GM21381 (cell line): Measurements from ENCODE around the gene C1QB.

Source experiments
- ATAC-seq: cut with Tn5 transposase; IDR thresholded peaks from one replicate; pipeline ENCODE4 v1.9.1; 2021; ENCODE audit warnings: mild to moderate bottlenecking, moderate library complexity; ENCODE audit not compliant: unreplicated experiment

C1QB gene, protein sequence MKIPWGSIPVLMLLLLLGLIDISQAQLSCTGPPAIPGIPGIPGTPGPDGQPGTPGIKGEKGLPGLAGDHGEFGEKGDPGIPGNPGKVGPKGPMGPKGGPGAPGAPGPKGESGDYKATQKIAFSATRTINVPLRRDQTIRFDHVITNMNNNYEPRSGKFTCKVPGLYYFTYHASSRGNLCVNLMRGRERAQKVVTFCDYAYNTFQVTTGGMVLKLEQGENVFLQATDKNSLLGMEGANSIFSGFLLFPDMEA

DNA sequence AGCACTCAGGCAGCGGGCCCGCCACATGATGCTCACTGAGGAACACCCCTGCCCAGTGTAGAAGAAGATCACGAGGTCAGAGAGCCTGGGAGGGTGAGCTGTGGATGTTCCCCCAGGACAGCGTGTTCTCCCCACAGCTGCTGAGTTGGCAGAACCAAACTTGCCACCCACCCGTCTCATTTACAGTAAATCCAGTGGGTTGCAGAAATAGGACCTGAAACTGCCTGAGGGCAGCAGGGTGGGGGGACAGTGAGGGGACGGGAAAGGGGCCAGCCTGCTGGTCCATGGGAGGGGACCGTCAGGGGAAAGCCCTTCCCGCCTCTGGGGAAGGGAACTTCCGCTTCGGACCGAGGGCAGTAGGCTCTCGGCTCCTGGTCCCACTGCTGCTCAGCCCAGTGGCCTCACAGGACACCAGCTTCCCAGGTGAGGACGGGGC, at the start of gene C1QB:
TSS of gene C1QB (plus strand) at position 356 of the 436 bp plus-strand sequence. CDS start 6,227 bp downstream, outside the sequence.
- ATAC-seq: no peak

DNA sequence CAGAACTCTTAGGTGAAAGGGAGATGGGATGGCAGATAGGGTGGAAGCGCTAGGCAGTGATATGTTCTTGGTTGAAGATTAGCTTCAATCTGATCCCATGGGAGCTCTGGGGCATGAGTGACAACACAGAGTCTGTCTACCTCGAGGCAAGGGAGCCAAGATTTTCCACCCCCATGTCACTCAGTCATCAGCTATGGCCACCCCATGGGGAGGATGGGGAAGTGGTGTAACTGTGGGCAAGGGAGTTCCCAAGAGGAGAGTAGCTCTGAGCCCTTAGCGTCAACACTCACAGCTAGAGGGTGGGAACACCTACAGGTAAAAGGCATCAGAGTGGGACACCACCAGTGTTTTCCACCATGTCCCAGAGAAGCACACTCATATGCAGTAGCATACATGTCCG, 46.9 kb upstream of the C1QB start:
- no peak for ATAC-seq

DNA sequence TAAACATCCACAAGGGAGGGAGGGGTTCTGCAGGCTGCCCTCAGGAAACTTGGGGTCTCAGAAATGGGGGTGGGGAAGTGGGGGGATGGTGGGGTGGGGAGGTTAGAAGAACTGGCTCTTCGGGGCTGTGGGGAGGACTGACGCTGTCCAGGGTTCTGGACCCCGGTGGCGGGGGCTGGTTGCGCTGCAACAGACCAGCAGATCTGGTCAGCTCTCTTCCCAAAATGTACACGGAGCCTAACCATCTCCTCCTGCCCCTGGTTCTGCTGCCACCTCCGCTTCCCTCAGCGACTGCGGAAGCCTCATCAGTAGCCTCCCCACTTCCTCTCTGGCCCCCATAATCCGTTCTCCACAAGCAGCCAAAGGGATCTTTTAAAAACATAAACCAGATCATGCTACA, 45.9 kb upstream of the C1QB start:
- no peak for ATAC-seq

DNA sequence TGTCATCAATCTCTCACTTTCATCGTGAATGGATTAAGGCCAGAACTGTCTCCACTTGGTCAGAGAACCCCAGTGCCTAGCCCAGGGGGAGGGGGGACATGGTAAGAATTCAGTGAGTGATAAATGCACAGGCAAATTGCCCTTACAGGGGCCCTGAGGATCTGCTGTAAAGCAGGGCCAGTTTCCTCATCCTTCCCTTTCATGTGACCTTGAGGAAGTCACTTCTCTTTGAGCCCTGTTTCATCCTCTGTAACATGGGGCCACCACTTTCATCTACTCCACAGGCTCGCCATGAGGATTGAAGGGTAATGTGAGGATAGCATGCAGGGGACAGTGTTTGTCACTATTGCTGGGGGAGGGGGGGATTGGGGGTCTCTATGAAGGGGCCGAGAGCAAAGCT, 44.7 kb upstream of the C1QB start:
- no peak for ATAC-seq

DNA sequence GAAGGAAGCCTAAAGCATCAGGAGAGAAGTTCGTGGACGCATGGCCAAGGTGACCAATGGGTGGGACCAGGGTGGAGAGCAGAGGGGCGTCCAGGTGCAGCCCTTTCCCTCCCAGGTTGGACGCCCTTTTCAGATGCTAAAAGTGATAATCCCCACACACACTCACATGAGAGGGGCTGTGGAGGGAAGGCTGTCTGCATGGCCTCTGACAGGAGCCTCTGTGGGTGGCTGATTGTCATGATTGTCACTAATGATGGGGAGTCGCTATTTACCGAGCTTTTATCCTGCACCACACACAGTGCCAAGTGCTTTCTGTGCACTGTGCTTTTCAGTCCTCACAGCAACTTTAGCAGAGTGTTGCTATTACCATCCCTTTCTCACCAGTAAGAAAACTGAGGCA, 43.7 kb upstream of the C1QB start:
- ATAC-seq: no peak

DNA sequence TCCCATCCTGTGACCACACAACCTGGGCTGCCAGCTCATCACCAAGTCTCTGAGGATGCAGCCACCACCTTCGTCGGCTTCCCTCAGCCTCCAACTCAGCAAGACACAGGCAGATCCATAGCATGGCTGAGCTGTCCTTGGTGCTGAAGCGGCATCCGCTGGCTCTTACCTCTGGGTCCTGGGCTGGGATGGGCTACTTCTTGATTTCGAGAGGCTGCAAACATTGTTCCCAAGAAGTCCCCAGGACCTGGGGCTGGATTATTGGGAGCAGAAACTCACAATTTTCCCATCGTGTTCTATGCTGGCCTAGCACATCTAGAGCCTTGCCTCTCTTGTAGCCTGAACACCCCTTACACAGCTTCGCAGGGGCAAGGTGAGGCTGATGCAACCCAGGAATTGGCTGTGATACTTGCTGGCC, 41.5 kb upstream of the C1QB start:
- no peak for ATAC-seq

DNA sequence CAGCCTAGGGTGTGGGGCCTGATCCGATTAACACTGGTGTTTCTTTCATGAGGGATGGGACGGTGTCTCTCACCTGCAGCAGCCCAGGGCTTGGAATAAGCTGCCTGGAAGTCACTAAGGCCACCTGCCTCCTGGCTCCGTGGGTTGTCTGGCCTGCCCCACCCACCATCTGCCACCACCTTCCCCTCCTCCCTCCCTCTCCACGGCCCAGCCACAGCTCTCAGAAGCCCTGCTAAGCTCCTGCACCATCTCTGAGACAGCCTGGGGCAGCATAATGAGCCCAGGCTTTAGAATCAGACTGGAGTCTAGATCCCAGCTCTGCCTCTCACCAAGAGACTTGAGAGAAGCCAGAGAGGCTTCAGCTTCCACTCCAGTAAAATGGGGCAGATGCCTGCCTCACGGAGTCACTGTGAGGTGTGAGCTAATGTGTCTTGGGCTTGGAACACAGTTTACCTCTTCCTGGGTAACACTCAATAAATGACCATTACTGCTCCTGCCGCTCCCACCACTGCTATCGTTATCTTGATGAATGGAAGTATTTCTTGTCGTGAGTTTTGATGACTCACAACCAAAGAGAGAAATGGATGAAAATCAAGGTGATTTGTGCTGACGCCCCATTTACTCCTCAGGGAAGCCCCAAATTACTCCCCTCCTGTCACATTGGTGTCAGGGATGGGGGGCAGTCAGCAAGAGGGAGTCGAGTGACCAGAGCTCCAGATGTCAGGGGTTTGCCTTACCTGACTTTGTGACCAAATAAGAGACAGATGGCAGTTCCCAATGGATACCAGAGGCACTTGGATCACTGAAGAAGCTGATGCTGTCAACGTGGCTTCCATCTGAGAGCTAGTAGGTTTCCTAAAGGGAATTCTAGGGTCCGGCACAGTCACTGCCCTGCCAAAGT, 40.1 kb upstream of the C1QB start:
- no peak for ATAC-seq

DNA sequence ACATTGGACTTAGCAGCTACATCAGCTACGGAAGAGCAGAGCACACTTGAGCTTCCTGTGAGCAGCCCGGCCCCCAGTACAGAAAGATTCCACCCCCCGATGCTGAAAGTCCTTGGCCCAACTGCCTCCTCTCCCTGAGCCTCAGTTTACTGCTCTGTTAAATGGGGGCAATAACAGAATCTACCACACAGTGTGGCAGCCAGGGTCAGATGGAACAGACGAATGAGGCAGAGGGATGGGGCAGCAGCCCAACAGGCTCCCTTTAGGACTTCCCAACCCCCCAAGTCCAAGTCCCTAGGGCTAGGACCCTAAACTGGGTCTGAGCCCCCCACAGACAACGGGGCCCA, 39.5 kb upstream of the C1QB start:
- ATAC-seq: no peak

DNA sequence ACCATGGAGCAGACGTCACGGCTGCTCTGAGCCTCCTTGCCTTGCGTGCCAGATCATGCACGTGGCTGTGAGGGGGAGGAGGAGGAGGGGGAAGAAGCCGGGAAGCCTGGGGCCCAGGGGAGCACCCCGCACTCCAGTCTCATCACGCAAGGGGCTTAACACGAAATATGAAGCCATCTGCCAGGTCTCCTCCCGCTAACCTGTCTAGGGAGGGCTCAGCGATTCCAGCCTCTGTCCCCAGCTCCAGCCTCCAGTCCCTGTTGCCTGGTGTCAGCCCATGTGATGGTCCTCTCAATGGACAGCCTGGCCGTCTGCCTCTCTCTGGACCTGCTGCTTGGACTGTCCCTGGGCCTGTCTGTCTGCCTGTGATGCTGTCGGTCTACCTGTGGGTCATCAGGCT, 39.1 kb upstream of the C1QB start:
- no peak for ATAC-seq

DNA sequence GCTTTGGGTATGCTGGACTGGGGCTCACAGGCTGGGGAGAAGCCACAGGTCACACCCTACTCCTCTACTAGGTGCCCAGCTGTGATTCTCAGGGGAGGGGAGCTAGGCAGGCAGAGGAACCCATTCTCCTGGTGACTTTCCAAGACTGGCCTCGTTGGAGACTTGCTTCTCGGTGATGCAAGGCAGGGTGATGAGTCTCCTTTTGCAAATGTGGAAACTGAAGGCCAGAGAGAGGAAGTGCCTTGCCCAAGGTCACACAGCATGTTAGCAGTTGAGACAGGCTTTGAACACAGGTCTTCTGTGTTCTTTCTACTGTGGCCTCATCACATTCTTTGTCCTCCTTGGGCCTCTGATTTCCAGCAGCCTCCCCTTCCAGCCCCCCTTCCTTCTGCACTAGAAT, 37.1 kb upstream of the C1QB start:
- no peak for ATAC-seq

DNA sequence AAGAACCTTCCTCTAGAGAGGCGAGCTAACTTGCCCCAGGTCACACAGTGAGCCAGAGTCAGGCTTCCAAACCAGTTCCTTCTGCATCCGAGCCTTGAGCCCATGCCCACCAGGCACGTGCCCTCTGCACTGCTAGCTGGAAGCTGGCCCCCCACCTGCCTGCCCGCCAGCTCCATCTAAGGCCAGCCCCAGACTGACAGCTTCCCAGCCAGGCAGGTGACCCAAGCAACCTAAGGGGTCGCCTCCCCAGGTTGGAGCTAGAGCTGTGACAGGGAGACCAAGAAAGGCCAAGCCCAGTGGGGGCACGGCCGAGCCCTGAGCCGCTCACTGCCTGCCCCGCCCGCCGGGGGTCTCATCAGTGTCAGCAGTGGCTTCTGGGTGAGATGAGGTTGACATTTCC, 36.5 kb upstream of the C1QB start:
- ATAC-seq: no peak

DNA sequence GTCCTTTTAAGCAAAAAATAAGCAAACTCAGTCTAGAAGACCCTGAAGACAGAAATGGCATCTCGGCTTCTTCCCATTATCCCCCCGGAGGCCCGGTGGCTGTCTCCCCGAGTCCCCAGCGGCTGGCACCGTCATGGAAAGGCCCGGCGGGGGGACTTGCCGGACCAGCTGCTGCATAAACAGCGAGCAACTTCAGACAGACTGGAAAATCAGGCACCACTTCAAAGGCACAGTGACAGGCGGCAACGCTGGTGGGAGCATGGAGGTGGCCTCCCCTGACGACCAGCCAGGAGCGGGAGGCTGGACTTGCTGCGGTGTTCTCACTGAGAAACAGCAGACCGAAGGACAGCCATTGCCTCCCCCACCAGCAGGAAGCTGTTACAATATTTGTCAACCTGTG, 35.0 kb upstream of the C1QB start:
- ATAC-seq: no peak

DNA sequence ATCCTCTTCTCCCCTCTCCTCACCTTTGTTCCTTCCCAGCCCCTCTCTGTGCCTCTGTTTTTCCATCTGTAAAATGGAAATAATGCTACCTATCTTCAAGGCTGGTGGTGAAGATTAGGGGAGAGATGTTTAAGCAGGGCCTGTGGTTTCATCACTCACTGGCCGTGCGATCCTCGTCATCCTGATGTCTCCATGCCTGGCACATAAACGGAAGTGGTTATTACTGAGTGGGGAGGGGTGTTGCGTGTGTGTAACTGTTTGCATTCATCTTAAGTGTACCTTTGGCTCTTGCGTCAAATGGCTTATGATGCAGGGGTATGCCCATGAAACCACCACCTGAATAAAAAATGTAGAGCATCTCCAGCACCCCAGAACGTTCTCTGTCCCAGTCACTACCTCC, 33.8 kb upstream of the C1QB start:
- ATAC-seq: no peak

DNA sequence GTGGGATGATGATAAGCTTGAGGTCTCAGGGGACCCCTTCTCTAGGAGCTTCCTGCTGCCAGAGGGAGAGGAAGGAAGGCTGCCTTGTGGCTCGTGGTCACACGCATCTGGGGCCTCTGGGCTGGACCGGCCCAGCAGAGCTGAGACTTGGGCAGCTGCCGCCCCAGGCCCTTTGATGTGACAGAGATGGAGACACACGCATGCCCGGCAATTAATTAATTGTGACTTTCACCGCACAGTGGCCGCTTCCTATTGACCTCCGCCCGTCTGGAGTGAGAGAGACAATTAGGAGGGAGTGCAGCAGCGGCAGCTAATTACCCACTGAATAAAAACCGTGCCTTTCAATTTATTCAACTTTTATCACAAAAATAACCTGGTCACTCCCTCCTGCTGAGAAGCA, 33.2 kb upstream of the C1QB start:
- ATAC-seq: no peak

DNA sequence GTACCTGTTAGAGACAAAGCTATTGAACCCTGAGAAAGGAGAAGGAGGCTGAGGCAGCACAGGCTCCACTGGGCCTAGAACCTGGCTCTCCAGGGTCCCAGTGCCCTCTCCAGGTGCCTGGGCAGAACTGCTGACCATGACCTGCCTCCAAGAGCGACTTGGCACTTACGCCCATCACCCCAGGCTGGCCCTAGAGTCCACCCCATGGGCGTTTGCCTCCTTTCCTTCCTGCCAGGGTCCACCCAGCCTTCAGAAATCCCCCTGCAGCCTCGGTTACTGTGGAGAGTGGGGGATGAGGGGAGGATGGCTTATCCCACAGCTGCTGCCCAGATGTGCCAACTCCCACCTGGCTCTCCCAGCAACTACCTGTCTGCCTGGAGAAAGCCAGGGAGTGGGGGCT, 31.3 kb upstream of the C1QB start:
- no peak for ATAC-seq

DNA sequence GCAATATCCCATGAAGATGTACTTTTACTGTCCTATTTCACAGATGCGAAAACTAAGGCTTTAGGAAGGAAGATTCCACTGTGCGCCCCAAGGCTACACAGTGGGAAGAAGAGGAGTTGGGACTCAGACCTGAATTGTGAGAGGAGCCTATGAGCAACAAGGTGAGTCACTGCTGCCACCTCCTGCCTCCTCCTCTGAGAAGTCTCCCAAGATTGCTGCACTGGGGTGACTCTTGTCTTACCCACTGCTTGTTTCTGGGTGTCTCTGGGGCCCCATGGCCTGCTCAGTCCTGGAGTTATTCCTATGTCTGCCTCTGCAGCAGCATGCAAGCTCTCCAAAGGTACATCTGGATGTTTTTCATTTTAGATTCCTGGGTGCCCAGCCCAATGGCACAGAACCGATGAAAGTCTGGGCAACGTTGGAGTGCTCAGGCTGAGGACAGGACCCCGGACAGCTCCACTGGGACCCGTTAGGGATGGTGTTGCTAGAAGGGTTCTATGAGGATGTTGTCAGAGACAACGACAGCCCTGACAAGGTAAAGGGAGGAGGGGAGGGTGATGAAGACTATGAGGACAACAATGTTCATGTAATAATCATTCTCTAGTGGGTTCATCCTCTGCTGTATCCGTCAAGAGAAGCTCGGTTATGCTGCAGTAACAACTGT, 27.6 kb upstream of the C1QB start:
- no peak for ATAC-seq

DNA sequence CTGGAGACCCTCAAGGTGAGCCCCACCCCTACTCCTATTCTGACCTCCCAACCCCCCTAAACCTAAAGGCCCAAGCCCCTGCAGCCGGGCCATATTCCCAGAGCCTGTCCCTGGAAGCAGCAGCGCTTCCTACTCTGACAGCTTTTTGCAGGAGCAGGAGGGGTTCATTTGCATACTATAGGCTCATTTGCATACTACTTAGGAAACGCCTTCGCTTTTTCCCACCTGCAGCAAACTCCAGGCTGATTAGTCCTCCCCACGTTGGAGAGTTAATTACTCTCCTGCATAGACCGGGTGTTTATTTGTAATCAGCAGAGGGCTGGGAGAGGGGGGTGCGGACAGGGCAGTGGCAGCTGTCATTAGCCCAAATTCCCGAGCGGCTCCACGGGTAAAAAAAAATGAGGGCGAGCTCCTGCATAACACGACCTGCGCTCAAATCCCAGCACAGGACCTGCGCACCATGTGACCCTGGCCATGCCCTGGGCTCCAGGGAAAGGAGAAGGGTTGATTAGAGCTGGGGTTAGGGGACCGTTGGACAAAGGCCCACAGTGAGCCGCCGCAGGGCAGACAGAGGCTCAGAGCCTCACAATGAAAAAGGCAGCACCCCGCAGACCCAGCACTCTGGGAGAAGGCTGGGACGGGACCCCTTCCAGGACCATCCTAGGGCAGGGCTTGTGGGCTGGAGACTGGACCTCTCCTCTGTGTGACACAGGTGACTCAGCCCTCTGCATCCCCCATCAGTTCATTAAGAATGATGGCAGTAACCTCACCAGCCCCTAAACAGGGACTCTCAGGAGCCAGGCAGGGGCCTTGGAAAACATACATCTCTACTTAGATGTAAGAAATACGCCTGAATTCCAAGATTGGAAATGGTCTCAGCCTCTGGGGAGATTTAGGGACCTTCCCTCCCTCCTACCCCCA, 26.5 kb upstream of the C1QB start:
- ATAC-seq: no peak

DNA sequence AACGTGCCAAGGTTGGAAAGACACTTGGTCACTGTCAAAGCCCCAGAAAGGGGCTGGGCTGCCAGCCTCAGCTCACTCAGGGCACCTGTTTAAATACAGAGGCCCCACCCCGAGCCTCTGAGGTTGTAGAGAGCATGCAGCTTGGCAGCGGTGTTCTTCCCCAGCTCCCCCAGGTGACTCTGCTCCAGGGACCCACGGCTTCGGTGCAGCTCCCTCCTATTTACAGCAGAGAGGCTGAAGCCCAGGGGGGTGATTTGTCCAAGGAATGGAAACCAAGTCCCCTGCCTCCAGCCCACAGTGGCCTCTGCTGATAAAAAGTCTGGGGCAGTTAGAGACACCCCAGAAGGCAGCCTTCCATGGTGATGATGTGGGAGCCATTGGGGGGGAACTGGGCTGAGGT, 25.7 kb upstream of the C1QB start:
- ATAC-seq: no peak

DNA sequence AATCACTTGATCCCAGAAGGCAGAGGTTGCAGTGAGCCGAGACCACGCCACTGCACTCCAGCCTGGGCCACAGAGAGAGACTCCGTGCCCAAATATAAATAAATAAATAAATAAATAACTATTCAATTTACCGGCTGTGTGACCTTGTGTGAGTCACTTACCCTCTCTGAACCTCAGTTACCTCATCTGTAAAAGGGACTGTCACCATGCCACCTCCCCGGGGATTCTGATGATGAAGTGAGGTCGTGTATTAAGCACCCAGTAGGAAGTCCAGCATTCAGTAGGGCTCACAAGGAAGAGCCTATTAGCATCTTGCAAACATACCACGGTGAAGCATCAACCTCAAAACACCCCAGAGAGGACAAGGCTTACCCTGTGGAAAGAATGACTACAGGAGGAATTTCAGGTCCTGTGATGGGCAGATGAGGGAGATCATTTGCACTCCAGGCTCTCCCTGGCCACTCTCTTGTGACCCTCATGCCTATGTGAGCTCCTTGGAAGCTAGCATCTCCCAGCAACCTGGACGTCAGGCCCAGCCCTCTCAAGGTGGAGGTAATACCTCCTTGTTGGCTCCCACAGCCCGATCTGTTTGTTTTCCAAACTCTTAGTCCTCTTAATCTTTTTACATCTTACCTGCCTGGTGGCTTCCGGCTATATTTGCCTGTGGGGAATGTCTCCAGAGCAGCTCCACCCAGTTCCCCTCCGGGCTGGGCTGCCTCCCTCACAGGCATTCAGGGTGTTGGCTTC, 24.2 kb upstream of the C1QB start:
- no peak for ATAC-seq

DNA sequence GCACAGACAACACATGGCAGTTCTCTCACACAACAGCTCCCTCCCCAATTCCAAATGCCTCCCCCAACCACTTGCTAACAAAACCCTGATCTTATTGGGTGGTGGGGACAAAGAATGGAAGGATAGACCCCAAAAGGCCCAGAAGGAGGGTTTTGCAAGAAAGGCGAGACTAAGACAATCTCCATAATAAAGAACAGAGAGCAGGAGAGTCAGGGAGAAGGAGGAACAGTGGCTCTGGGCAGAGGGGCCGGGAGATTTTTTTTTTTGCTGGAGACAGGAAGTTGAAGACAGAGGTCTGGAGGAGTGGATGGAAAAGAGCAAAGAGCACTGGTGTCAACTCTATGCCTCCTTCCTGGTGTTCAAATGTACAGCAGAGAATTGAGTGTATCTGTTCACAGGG, 23.1 kb upstream of the C1QB start:
- ATAC-seq: no peak
